ENCODE data around the gene LHFPL3.

LHFPL3 gene

GRCh38 chr7:104366390-104366789 lies 38.0 kb downstream of the LHFPL3 start:
- H3K27ac ChIP-seq (ENCODE audit: low read length, poor library complexity, severe bottlenecking), result no peak overlapping the region
- H3K4ac ChIP-seq (ENCODE audit: low read depth in 1 of 2, low read length in 2 of 2), result no peak overlapping the region
- no peak overlapping the region for H3K14ac ChIP-seq (ENCODE audit: low read length in 2 of 2)
- H3K27me3 ChIP-seq (ENCODE audit: control insufficient read depth in 1 of 2, insufficient read depth in 1 of 2, low read length in 2 of 2), result no peaks in the 10 kb centered on the region
- no peak overlapping the region for H2BK120ac ChIP-seq (ENCODE audit: low read depth, low read length)
- no peak overlapping the region for H4K8ac ChIP-seq (ENCODE audit: low read length)
- no peak overlapping the region for H2BK12ac ChIP-seq (ENCODE audit: low read length in 2 of 2)
- no peaks in the 10 kb centered on the region for H3K79me1 ChIP-seq (replicated peaks; ENCODE audit: low read length, poor library complexity, severe bottlenecking)
- H3K36me3 ChIP-seq (ENCODE audit: control insufficient read depth in 1 of 2, insufficient read depth in 2 of 2, low read depth in 1 of 2, low read length in 2 of 2), result no peaks in the 10 kb centered on the region
- no peak overlapping the region for H2BK5ac ChIP-seq (ENCODE audit: low read depth, low read length, poor library complexity, severe bottlenecking)
- no peak overlapping the region for H3K9ac ChIP-seq (ENCODE audit: low read length)
- no peaks in the 10 kb centered on the region for H3K9me3 ChIP-seq (ENCODE audit: control insufficient read depth, low read length)
- no peak overlapping the region for H2AFZ ChIP-seq (ENCODE audit: low read depth, low read length)
- no peak overlapping the region for H3K4me2 ChIP-seq (ENCODE audit: low read length, poor library complexity, severe bottlenecking)
- no peak overlapping the region for H3K23ac ChIP-seq (ENCODE audit: low read length in 2 of 2)
- H3K4me1 ChIP-seq (ENCODE audit: control insufficient read depth, insufficient read depth, low read depth, low read length), result no peaks in the 10 kb centered on the region
- DNase-seq, result no peak
- WGBS, result 50% methylated on average over 1 of the region's 1 CpG
- no peak overlapping the region for H3K4me3 ChIP-seq (ENCODE audit: insufficient read depth in 1 of 2, low read depth in 1 of 2, low read length in 2 of 2)
- H4K91ac ChIP-seq (ENCODE audit: low read length), result no peak overlapping the region
- no peak overlapping the region for H3K18ac ChIP-seq (ENCODE audit: low read depth in 1 of 2, low read length in 2 of 2)
- H2BK15ac ChIP-seq (ENCODE audit: low read depth, poor library complexity, severe bottlenecking), result no peak overlapping the region
- H2AK5ac ChIP-seq (ENCODE audit: low read length, severe bottlenecking), result no peak overlapping the region

- no peak for DNase-seq
- Histone ChIP-seq H3K36me3 (ENCODE audit: control insufficient read depth in 1 of 2, insufficient read depth in 2 of 2, low read depth in 1 of 2, low read length in 2 of 2) (no peaks in the 10 kb centered on the region), H4K8ac (ENCODE audit: low read length) (no peak overlapping the region)
These were observed 39.5 kb downstream of the LHFPL3 start for GRCh38 chr7:104367926-104368325.

DNA sequence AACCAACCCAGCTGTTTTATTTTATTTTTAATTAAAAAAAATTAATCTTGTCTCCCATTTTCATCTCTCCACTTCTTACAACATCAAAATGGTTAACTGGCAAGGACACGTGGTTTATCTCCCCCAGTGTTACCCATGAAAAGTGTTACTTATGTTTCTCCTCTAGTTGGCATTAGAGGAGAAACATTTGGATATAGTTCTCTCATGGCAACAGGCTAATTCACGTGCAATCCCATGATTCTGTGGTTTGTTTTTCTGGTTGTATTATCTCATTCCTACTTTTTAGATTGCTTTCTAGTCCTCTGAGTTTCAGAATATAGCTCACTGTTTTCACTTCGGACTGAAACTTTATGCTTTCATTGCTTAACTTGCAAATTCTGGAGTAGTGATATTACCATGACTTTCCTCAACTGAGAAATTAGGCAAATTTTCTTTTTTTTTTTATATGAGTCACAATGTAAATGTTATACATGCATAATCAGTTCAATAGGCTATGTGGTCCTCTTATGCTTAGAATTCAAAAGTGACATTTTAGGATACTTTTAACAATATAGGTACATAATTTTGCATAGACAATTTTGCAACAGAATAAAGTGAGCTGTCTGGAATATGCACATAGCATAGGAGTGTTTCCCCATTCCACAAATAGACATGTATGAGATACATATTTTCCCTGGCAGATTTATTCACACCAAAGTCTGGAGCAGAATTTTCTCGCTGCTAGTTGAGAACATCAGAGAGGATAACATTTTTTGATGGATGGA lies 43.0 kb downstream of the LHFPL3 start:
- Histone ChIP-seq H3K4me3 (ENCODE audit: insufficient read depth in 1 of 2, low read depth in 1 of 2, low read length in 2 of 2) (no peak overlapping the region), H3K23ac (ENCODE audit: low read length in 2 of 2) (no peak overlapping the region), H3K9ac (ENCODE audit: low read length) (no peak overlapping the region), H4K91ac (ENCODE audit: low read length) (no peak overlapping the region), H3K79me1 (replicated peaks; ENCODE audit: low read length, poor library complexity, severe bottlenecking) (no peaks in the 10 kb centered on the region), H3K14ac (ENCODE audit: low read length in 2 of 2) (no peak overlapping the region), H3K4me2 (ENCODE audit: low read length, poor library complexity, severe bottlenecking) (no peak overlapping the region), H2AFZ (ENCODE audit: low read depth, low read length) (no peak overlapping the region), H2BK5ac (ENCODE audit: low read depth, low read length, poor library complexity, severe bottlenecking) (no peak overlapping the region), H4K8ac (ENCODE audit: low read length) (no peak overlapping the region), H2BK12ac (ENCODE audit: low read length in 2 of 2) (no peak overlapping the region), H2AK5ac (ENCODE audit: low read length, severe bottlenecking) (no peak overlapping the region), H3K4me1 (ENCODE audit: control insufficient read depth, insufficient read depth, low read depth, low read length) (no peaks in the 10 kb centered on the region), H2BK15ac (ENCODE audit: low read depth, poor library complexity, severe bottlenecking) (no peak overlapping the region), H3K9me3 (ENCODE audit: control insufficient read depth, low read length) (no peaks in the 10 kb centered on the region), H3K4ac (ENCODE audit: low read depth in 1 of 2, low read length in 2 of 2) (no peak overlapping the region), H3K27me3 (ENCODE audit: control insufficient read depth in 1 of 2, insufficient read depth in 1 of 2, low read length in 2 of 2) (no peaks in the 10 kb centered on the region), H3K18ac (ENCODE audit: low read depth in 1 of 2, low read length in 2 of 2) (no peak overlapping the region), H3K36me3 (ENCODE audit: control insufficient read depth in 1 of 2, insufficient read depth in 2 of 2, low read depth in 1 of 2, low read length in 2 of 2) (no peaks in the 10 kb centered on the region), H3K27ac (ENCODE audit: low read length, poor library complexity, severe bottlenecking) (no peak overlapping the region), H2BK120ac (ENCODE audit: low read depth, low read length) (no peak overlapping the region)
- DNase-seq, result no peak
- 27% methylated on average over 1 of the region's 4 CpGs for WGBS

More at GRCh38 chr7:104367926-104368325, 39.5 kb downstream of the LHFPL3 start:
- no peak overlapping the region for H3K27ac ChIP-seq (ENCODE audit: low read length, poor library complexity, severe bottlenecking)
- no peak overlapping the region for H3K23ac ChIP-seq (ENCODE audit: low read length in 2 of 2)
- H2AFZ ChIP-seq (ENCODE audit: low read depth, low read length), result no peak overlapping the region
- H4K91ac ChIP-seq (ENCODE audit: low read length), result no peak overlapping the region
- no peak overlapping the region for H3K4ac ChIP-seq (ENCODE audit: low read depth in 1 of 2, low read length in 2 of 2)
- H2BK15ac ChIP-seq (ENCODE audit: low read depth, poor library complexity, severe bottlenecking), result no peak overlapping the region
- H2BK120ac ChIP-seq (ENCODE audit: low read depth, low read length), result no peak overlapping the region
- H3K27me3 ChIP-seq (ENCODE audit: control insufficient read depth in 1 of 2, insufficient read depth in 1 of 2, low read length in 2 of 2), result no peaks in the 10 kb centered on the region
- no peak overlapping the region for H3K4me3 ChIP-seq (ENCODE audit: insufficient read depth in 1 of 2, low read depth in 1 of 2, low read length in 2 of 2)
- H2BK5ac ChIP-seq (ENCODE audit: low read depth, low read length, poor library complexity, severe bottlenecking), result no peak overlapping the region
- H2BK12ac ChIP-seq (ENCODE audit: low read length in 2 of 2), result no peak overlapping the region
- H3K79me1 ChIP-seq (replicated peaks; ENCODE audit: low read length, poor library complexity, severe bottlenecking), result no peaks in the 10 kb centered on the region
- no peak overlapping the region for H3K9ac ChIP-seq (ENCODE audit: low read length)
- H3K9me3 ChIP-seq (ENCODE audit: control insufficient read depth, low read length), result no peaks in the 10 kb centered on the region
- no peak overlapping the region for H3K14ac ChIP-seq (ENCODE audit: low read length in 2 of 2)
- no peak overlapping the region for H3K4me2 ChIP-seq (ENCODE audit: low read length, poor library complexity, severe bottlenecking)
- H3K18ac ChIP-seq (ENCODE audit: low read depth in 1 of 2, low read length in 2 of 2), result no peak overlapping the region
- no peaks in the 10 kb centered on the region for H3K4me1 ChIP-seq (ENCODE audit: control insufficient read depth, insufficient read depth, low read depth, low read length)
- no peak overlapping the region for H2AK5ac ChIP-seq (ENCODE audit: low read length, severe bottlenecking)

DNA sequence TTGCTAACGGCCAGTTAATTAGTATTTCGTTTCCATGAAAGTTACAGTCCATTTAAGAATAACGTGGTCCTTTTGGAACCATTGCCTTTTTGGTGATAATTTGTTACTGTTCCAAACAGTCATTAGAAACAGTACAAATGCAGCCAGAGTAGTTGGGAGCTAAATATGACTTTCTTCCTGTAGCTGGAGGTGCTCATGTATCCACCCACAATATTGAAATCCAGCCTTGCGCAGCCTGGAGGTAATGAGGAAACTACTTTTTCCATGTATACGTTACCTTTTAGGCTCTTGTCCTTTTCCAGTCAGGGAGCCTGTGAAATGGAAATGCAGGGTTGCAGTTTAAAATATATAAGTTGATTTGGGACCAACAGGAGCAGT lies 43.6 kb downstream of the LHFPL3 start:
- no peaks in the 10 kb centered on the region for H3K79me1 ChIP-seq (replicated peaks; ENCODE audit: low read length, poor library complexity, severe bottlenecking)
- H4K8ac ChIP-seq (ENCODE audit: low read length), result no peak overlapping the region
- H3K27me3 ChIP-seq (ENCODE audit: control insufficient read depth in 1 of 2, insufficient read depth in 1 of 2, low read length in 2 of 2), result no peaks in the 10 kb centered on the region
- no peak overlapping the region for H2AK5ac ChIP-seq (ENCODE audit: low read length, severe bottlenecking)
- no peak for DNase-seq
- H3K27ac ChIP-seq (ENCODE audit: low read length, poor library complexity, severe bottlenecking), result no peak overlapping the region
- no peaks in the 10 kb centered on the region for H3K9me3 ChIP-seq (ENCODE audit: control insufficient read depth, low read length)
- no peak overlapping the region for H4K91ac ChIP-seq (ENCODE audit: low read length)
- H2BK120ac ChIP-seq (ENCODE audit: low read depth, low read length), result no peak overlapping the region
- no peaks in the 10 kb centered on the region for H3K36me3 ChIP-seq (ENCODE audit: control insufficient read depth in 1 of 2, insufficient read depth in 2 of 2, low read depth in 1 of 2, low read length in 2 of 2)
- H3K4me1 ChIP-seq (ENCODE audit: control insufficient read depth, insufficient read depth, low read depth, low read length), result no peaks in the 10 kb centered on the region
- H2BK15ac ChIP-seq (ENCODE audit: low read depth, poor library complexity, severe bottlenecking), result no peak overlapping the region
- no peak overlapping the region for H3K4me2 ChIP-seq (ENCODE audit: low read length, poor library complexity, severe bottlenecking)
- H3K23ac ChIP-seq (ENCODE audit: low read length in 2 of 2), result no peak overlapping the region
- no peak overlapping the region for H3K14ac ChIP-seq (ENCODE audit: low read length in 2 of 2)
- H2AFZ ChIP-seq (ENCODE audit: low read depth, low read length), result no peak overlapping the region
- no peak overlapping the region for H3K9ac ChIP-seq (ENCODE audit: low read length)
- no peak overlapping the region for H3K4me3 ChIP-seq (ENCODE audit: insufficient read depth in 1 of 2, low read depth in 1 of 2, low read length in 2 of 2)
- no peak overlapping the region for H3K18ac ChIP-seq (ENCODE audit: low read depth in 1 of 2, low read length in 2 of 2)
- WGBS, result 75% methylated on average over 5 of the region's 5 CpGs
- no peak overlapping the region for H2BK5ac ChIP-seq (ENCODE audit: low read depth, low read length, poor library complexity, severe bottlenecking)
- H3K4ac ChIP-seq (ENCODE audit: low read depth in 1 of 2, low read length in 2 of 2), result no peak overlapping the region
- H2BK12ac ChIP-seq (ENCODE audit: low read length in 2 of 2), result no peak overlapping the region
